ENCODE results near the gene PDPK1. TPM values are rescaled to one million over a fixed set of nuclear protein-coding genes. Genes with fewer than 3 reads are reported as not detected.

The PDPK1 gene
- total RNA-seq, 8 experiments from 2014 or later: 17.0 to 31.6 (median 26.2) TPM

DNA sequence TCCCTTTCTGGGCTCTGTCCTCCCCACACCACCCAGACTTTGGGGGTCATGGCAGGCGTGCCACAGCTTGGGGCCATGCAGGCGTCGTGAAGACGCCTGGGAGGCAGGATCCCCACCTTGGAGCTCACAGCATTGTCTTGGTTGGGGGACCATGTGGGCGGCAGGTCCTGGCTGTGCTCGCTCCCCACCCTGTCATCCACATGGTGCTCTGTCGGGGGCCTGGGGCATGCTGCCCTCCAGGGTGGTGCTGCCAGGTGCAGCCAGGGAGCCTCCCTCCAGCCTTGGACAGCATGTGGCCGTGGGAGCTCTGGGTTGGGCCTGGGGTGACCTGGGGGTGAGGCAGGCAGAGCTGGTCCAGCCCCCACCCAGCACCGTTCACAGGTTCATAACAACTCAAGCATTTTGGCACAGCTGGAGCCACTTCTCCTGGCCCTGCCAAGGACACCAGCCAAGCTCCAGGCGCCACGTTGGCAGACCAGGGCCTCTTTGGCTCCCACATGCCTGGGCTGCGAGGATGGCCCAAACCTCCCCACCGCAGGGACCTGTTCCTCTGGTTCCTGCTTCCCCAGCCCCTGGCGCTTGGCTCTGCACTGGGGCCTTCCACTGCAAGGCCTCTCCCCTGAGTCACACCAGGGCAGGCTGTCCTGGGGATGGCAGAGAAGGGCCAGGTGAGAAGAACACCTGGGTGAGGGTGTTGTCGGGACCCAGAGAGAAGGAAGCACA, 39.1 kb upstream of the PDPK1 start:
- 60 to 100% (median 72%) methylated on average over 1 to 3 of the region's 15 CpGs; no CpG with 5 or more reads in 6 of the 10 experiments for WGBS, 10 experiments
- Histone ChIP-seq H3K4me3 (no peak overlapping the region), H3K27ac (no peak overlapping the region), H3K4me1 (replicated peaks in 1 of 2) (peaks cover 24 to 30% of the 10 kb centered on the region in 2 donors)
- in situ Hi-C loops (cut with MboI; ENCODE audit: low pct_unique_long_range_greater_than_20kb in 2 of 9, low sequenced_read_pairs in 9 of 9, unreplicated experiment in 9 of 9): loop anchor here in 1 of 9 experiments (25.0 kb wide), 1 partner anchor 161 kb away; the partner anchor contains the start of gene ABCA3
- no peak for ATAC-seq (replicated peaks in 6 of 8)

DNA sequence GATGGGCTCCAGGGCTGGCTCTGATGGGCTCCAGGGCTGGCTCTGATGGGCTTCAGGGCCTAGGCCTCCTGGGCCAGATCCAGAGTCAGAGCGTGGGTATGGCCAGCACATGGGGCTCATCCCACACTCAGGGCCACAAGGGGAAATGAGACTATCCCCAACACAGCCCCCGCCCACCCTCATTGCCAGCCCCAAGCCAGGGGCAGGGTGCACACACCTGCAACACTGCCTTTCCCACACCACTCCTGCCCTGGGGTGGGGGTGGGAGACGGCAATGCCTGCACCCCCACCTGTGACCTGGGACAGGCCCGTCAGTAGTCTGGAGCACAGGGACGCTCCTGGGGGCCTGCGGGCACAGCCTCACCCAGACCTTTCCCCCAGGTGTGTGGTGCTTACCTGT, 38.4 kb upstream of the PDPK1 start:
- no peak overlapping the region for H3K27ac ChIP-seq
- no CpG with 5 or more reads among the region's 6 CpGs for WGBS, 10 experiments
- H3K4me3 ChIP-seq: no peak overlapping the region
- ATAC-seq (replicated peaks in 6 of 8): no peak
- in situ Hi-C loops (cut with MboI; ENCODE audit: low pct_unique_long_range_greater_than_20kb in 2 of 9, low sequenced_read_pairs in 9 of 9, unreplicated experiment in 9 of 9): loop anchor here in 1 of 9 experiments (25.0 kb wide), 1 partner anchor 162 kb away; the partner anchor contains the start of gene ABCA3
- H3K4me1 ChIP-seq (replicated peaks in 1 of 2): peaks cover 24 to 30% of the 10 kb centered on the region in 2 donors

DNA sequence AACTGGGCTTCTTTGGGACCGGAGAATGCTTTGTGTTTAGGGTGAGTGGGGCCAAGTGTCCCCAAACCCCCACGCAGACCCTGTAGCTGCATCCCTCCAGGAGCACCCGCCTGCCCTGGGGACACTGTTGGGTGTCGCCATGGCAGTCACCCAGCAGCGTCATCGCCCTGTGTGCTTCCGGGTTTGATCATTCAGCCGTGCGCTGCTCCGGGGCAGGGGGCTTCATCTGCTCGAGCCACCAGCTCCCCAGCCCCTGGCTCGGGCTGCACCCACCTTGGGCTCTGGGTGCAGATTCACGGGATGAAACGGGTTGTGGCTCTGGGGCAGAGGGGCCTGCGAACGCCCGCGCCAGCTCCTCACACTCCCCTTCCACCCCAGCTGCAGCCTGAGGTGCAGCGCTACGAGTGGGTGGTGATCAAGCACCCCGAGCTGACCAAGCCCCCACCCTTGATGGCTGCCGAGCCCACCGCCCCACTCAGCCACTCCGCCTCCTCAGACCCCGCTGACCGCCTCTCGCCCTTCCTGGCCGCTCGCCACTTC, 37.9 kb upstream of the PDPK1 start:
- Histone ChIP-seq H3K4me1 (replicated peaks in 1 of 2) (peaks cover 24 to 30% of the 10 kb centered on the region in 2 donors), H3K4me3 (no peak overlapping the region), H3K27ac (no peak overlapping the region)
- in situ Hi-C loops (cut with MboI; ENCODE audit: low pct_unique_long_range_greater_than_20kb in 2 of 9, low sequenced_read_pairs in 9 of 9, unreplicated experiment in 9 of 9): loop anchor here in 1 of 9 experiments (25.0 kb wide), 1 partner anchor 163 kb away; the partner anchor contains the start of gene ABCA3
- no CpG with 5 or more reads among the region's 29 CpGs for WGBS, 10 experiments
- ATAC-seq (replicated peaks in 6 of 8): no peak

DNA sequence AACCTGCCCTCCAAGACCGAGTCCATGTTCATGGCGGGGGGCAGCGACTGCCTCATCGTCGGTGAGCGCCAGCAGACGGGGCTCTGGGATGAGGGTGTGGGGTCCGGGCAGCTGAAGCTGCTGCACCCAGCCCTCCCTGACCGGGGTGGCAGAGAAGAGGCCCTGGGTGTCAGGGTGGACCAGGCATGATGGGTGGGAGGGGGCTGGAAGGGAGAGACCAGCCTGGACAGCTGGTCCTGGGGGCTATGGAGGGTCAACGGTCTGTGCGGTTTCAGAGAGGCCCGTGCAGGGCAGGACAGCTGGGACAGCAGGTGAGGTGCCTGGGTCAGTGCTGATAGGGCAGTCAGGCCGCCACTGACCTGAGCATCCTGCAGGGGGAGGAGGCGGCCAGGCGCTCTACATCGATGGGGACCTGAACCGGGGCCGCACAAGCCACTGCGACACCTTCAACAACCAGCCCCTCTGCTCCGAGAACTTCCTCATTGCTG, 37.3 kb upstream of the PDPK1 start:
- in situ Hi-C loops (cut with MboI; ENCODE audit: low pct_unique_long_range_greater_than_20kb in 2 of 9, low sequenced_read_pairs in 9 of 9, unreplicated experiment in 9 of 9): no loop called here

DNA sequence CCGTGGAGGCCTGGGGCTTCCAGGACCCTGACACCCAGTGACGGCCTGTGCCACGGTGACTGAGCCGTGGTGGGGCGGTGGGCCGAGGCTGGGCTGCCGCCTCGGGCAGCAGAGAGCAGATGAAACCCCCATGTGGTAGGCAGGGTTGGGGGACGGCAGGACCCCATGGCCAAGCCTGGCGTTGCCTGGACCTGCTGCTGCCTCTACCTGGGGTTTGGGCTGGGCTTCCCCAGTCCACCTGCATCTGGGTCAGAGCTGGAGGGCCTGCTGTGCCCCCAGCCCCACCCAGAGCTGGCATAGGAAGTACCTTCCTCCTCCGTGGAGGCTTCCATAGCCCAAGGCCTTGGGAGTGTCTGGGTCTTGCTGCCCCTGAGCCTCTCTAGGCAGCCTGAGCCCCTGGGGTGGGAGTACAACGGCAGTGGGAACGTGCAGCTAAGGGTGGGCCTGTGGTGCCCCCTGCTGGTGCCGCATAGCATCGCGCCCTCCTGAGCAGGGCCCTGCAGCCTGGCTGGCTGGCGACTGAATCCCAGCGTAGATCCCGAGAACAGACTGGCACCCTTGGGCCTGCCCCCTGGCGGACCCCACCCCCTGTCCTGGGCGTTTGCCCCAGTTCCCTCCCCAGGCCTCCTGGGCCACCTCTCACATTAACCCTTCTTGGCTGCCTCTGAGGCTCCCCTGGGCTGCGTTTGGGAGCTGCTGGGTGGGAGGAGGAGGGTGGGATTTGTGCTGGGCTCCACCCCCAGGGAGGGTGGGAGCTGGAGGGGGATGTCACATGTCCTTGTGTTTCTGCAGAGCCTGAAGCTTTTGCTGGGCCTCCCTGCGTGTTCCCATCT, 36.7 kb upstream of the PDPK1 start:
- Histone ChIP-seq H3K4me3 (peak overlapping the region; percentile 23 to 38 (median 28)), H3K27ac (peak overlapping the region; percentile 63 to 69), H3K4me1 (replicated peaks in 1 of 2) (peaks cover 24 to 30% of the 10 kb centered on the region in 2 donors)
- peak; percentile 74 to 98 (median 88) for ATAC-seq (replicated peaks in 6 of 8)
- 0 to 33% methylated on average over 1 to 2 of the region's 23 CpGs; no CpG with 5 or more reads in 8 of the 10 experiments for WGBS, 10 experiments
- in situ Hi-C loops (cut with MboI; ENCODE audit: low pct_unique_long_range_greater_than_20kb in 2 of 9, low sequenced_read_pairs in 9 of 9, unreplicated experiment in 9 of 9): no loop called here

More for the DNA sequence above, 37.3 kb upstream of the PDPK1 start:
- WGBS, 10 experiments: 100% methylated on average over 1 to 3 of the region's 20 CpGs; no CpG with 5 or more reads in 8 of the 10 experiments
- H3K4me1 ChIP-seq (replicated peaks in 1 of 2): peaks cover 24 to 30% of the 10 kb centered on the region in 2 donors
- no peak for ATAC-seq (replicated peaks in 6 of 8)
- H3K27ac ChIP-seq: peak overlapping the region in 1 of 2 donors; percentile 69
- H3K4me3 ChIP-seq: no peak overlapping the region

DNA sequence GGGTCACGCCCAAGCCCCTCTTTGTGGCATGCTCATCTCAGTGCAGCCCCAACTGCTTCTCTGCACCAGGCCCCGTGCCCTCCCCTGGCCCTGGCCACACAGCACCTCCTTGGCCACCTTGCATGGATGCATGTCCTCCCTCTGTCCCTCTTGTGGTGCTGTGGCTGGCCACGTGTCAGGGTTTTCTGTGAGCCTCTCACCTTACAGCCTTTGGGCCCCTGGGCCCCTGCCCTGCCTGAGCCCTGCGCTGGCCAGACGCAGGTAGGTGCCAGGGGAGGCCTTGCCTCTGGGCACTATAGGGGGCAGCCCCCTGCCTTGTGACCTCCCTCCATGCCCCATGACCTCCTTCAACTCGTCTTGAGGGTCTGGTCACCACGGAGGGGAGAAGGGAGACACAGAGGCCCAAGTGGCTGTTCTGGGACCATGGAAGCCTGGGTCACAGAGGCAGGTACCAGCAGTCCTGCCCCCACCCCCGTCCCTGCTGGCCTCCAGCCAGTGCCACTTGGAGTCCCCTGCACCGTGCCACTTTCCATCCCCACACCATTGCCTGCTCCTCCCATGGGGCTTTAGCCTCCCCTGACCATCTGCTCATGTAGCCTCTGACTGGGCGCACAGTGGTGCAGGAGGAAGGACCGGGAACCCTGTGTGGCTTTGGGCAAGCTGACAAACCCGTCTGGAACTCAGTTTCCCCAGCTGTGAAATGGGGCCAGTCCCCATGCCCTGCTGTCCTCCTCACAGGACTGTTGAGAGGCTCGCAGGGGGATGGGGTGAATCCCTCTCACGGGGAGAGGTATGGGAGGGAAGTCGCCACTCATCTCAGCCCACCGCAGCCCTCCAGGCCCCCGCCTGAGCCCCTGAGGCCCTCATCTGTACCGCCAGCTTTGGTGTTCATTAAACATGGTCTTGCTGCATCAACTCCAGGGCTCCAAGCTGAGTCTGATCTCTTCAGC, 35.6 kb upstream of the PDPK1 start:
- peak in 2 of 8 experiments; percentile 0 for ATAC-seq (replicated peaks in 6 of 8)
- in situ Hi-C loops (cut with MboI; ENCODE audit: low pct_unique_long_range_greater_than_20kb in 2 of 9, low sequenced_read_pairs in 9 of 9, unreplicated experiment in 9 of 9): no loop called here
- Histone ChIP-seq H3K27ac (peak overlapping the region; percentile 63 to 69), H3K4me1 (replicated peaks in 1 of 2) (peaks cover 17 to 21% of the 10 kb centered on the region in 2 donors), H3K4me3 (peak overlapping the region in 1 of 5 donors; percentile 33)
- 60 to 100% (median 74%) methylated on average over 1 to 4 of the region's 18 CpGs; no CpG with 5 or more reads in 5 of the 10 experiments for WGBS, 10 experiments

DNA sequence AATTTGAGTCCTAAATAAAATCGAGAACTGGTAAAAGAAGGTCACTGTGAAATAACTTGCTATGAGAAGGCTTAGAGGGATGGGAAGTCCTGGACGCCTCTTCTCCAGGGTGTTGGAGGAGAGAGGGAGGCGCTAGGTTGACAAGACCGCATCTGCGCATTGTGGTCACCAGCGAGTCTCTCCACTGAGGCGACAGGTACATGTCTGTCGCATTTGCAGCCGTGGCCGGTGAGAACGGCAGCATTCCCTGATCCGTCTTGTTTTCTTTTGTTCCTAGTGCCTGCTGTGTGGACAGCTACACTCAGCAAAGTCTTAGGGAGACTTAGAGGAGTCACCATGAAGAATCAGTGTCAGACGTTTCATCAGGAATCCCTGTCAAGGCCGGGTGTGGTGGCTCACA, 32.1 kb upstream of the PDPK1 start:
- ATAC-seq (replicated peaks in 6 of 8): no peak
- Histone ChIP-seq H3K4me3 (no peak overlapping the region), H3K27ac (no peak overlapping the region), H3K4me1 (replicated peaks in 1 of 2) (peaks cover 10 to 15% of the 10 kb centered on the region in 2 donors)
- in situ Hi-C loops (cut with MboI; ENCODE audit: low pct_unique_long_range_greater_than_20kb in 2 of 9, low sequenced_read_pairs in 9 of 9, unreplicated experiment in 9 of 9): no loop called here
- 73 to 100% (median 82%) methylated on average over 1 to 14 of the region's 14 CpGs; no CpG with 5 or more reads in 1 of the 10 experiments for WGBS, 10 experiments

DNA sequence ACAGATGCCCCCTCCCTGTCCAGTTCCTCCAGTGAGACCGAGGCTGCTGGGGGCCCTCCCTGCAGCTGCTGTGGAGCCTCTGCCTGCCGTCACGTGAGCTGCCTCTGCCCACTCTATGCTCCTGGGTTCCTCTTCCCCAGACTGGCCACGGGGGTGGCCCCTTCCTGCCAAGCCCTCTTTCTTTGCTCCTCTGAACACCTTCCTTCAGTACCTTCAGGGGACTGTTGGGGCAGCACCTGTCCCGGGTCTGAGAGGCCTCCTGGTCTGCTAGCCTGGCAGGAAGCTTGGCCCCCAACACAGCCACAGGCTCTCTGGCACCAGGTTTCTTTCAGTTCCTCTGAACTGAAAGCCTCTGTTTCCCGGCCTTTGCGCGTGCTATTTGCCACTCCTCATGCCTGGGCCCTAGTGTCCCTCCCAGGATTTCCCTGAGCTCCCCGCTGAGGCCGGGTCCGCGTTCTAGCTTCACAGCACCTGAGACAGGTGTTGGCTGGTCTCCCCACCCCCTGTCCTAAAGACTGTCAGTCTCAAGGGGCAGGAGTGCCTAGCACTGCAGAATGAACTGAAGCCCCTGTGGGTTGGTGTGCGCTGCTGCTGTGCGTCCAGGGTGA, 30.7 kb upstream of the PDPK1 start:
- H3K4me1 ChIP-seq (replicated peaks in 1 of 2): peaks cover 9 to 14% of the 10 kb centered on the region in 2 donors
- H3K27ac ChIP-seq: no peak overlapping the region
- 53 to 94% (median 75%) methylated on average over 3 to 4 of the region's 14 CpGs; no CpG with 5 or more reads in 7 of the 10 experiments for WGBS, 10 experiments
- in situ Hi-C loops (cut with MboI; ENCODE audit: low pct_unique_long_range_greater_than_20kb in 2 of 9, low sequenced_read_pairs in 9 of 9, unreplicated experiment in 9 of 9): no loop called here
- no peak overlapping the region for H3K4me3 ChIP-seq
- no peak for ATAC-seq (replicated peaks in 6 of 8)

DNA sequence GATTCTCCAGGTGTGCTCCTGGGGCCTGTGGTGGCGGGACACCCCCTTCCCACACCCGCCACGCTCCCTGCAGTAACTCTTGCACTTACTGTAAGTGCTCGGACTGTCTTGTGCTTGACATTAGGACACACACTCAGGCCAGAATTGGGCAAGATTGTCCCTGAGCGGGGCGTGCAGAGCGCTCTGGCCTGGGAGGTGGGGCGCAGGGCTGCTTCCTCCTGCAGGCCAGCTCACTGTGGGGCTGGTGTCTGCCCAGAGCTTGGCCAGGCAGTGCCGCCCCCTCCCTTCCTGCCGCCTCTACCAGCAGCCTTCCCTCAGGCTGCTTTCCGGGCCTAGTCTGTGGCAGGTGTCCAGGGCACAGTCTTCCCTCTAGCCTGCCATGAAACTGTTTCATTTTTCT, 30.2 kb upstream of the PDPK1 start:
- no peak for ATAC-seq (replicated peaks in 6 of 8)
- in situ Hi-C loops (cut with MboI; ENCODE audit: low pct_unique_long_range_greater_than_20kb in 2 of 9, low sequenced_read_pairs in 9 of 9, unreplicated experiment in 9 of 9): no loop called here

DNA sequence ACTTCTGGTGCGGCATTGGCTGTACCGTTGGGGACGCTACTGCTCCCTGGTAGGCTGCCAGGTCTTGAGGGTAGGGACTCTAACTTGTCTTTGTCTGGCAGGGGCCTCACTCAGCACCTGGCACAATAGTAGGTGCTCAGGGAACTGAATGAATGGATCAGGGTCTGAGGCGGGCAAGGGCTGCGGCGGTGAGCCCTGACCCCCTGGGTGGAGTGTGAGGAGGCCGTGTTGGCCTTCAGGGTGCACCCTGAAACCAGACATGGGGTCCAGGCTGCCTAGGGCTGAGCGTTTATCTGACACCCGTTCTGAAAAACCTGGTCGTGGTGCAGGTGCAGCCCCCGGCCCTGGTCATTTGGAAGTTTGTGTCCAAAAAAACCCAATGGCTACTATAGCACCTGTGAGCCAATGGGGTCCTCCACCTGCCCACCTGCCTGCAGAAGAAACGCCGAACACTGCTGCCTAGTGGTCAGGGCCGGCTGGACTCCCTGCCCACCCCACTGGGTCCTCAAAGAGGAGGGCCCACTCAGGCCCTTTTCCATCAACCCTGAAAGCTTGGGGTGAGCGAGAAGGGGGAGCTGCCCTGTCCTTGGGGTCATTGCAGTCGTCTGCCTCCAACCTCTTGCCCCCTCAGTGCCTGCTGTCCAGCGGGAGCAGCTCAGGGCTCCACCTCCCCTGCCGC, 29.0 kb upstream of the PDPK1 start:
- Histone ChIP-seq H3K27ac (no peak overlapping the region), H3K4me3 (no peak overlapping the region), H3K4me1 (replicated peaks in 1 of 2) (peaks cover 17% of the 10 kb centered on the region in 2 donors)
- no peak for ATAC-seq (replicated peaks in 6 of 8)
- in situ Hi-C loops (cut with MboI; ENCODE audit: low pct_unique_long_range_greater_than_20kb in 2 of 9, low sequenced_read_pairs in 9 of 9, unreplicated experiment in 9 of 9): no loop called here
- WGBS, 10 experiments: 79 to 100% (median 94%) methylated on average over 1 to 11 of the region's 18 CpGs; no CpG with 5 or more reads in 6 of the 10 experiments

More for the DNA sequence above, 30.2 kb upstream of the PDPK1 start:
- 98 to 100% (median 100%) methylated on average over 1 to 6 of the region's 11 CpGs; no CpG with 5 or more reads in 7 of the 10 experiments for WGBS, 10 experiments
- H3K4me1 ChIP-seq (replicated peaks in 1 of 2): peaks cover 13 to 16% of the 10 kb centered on the region in 2 donors
- H3K4me3 ChIP-seq: no peak overlapping the region
- no peak overlapping the region for H3K27ac ChIP-seq

DNA sequence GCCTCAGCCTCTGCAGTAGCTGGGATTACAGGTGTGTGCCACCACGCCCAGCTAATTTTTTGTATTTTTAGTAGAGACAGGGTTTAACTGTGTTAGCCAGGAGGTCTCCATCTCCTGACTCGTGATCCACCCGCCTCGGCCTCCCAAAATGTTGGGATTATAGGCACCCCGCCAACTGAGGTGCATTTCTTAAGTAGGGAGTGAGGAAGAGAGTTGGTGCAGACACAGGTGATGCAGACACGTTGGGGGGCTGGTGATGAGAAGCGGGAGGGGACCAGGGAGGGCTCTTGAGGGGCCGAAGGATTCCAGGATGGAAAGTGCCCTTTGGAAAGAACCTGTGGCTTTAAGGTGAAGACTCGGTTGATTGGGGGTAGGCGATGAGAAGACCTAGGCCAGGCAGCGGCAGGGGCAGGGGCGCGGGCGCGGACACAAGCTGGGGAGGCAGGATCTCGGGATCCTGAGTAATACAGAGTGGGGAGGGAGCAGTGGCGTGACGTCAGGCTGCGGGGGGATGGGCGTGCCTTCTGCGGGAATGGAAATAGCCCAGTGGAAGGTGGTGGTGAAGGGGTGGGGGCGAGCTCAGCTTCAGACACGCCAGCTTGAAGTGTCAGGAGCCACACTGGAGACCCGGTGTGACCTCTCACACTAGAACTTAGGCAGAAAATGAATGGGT, 26.6 kb upstream of the PDPK1 start:
- no peak overlapping the region for H3K4me3 ChIP-seq
- WGBS, 10 experiments: 20 to 100% (median 47%) methylated on average over 1 to 3 of the region's 24 CpGs; no CpG with 5 or more reads in 7 of the 10 experiments
- ATAC-seq (replicated peaks in 6 of 8): peak in 7 of 8 experiments; percentile 5 to 26 (median 16)
- H3K4me1 ChIP-seq (replicated peaks in 1 of 2): peaks cover 26 to 28% of the 10 kb centered on the region in 2 donors
- H3K27ac ChIP-seq: no peak overlapping the region
- in situ Hi-C loops (cut with MboI; ENCODE audit: low pct_unique_long_range_greater_than_20kb in 2 of 9, low sequenced_read_pairs in 9 of 9, unreplicated experiment in 9 of 9): no loop called here

All from motor neuron (in vitro differentiated cells).